IMR-90 (cell line): Measurements from ENCODE around the gene SBNO1.

ENCODE experiments used
- BHLHE40 ChIP-seq: fragments of 150-350 bp; IDR thresholded peaks from 2 replicates; pipeline ENCODE4 v1.6.1; 2016; ENCODE audit warnings: mild to moderate bottlenecking, low read depth, low read length
- CEBPB ChIP-seq: IDR thresholded peaks from 2 replicates; pipeline ENCODE4 v1.6.1; 2012; ENCODE audit warnings: low read depth, low read length, improper control_type of control experiment
- CHD1 ChIP-seq: IDR thresholded peaks from 2 replicates; pipeline ENCODE4 v1.6.1; 2012; ENCODE audit warnings: low read depth, low read length, improper control_type of control experiment
- FOS ChIP-seq: fragments of 150-350 bp; IDR thresholded peaks from 2 replicates; pipeline ENCODE4 v1.6.1; 2016; ENCODE audit warnings: low read depth, low read length
- POLR2A ChIP-seq: IDR thresholded peaks from 2 replicates; pipeline ENCODE4 v1.6.1; 2012; ENCODE audit warnings: mild to moderate bottlenecking, low read depth, low read length
- RAD21 ChIP-seq: IDR thresholded peaks from 2 replicates; pipeline ENCODE4 v1.6.1; 2012; ENCODE audit warnings: low read length, improper control_type of control experiment
- RCOR1 ChIP-seq: IDR thresholded peaks from 2 replicates; pipeline ENCODE4 v1.6.1; 2012; ENCODE audit warnings: mild to moderate bottlenecking, low read length, improper control_type of control experiment; ENCODE audit not compliant: insufficient replicate concordance
- RFX5 ChIP-seq: IDR thresholded peaks from 2 replicates; pipeline ENCODE4 v1.8.0; 2012; ENCODE audit warnings: low read depth, mild to moderate bottlenecking, low read length, moderate library complexity
- TF ChIP-seq, protein P1 (sequence below): conservative IDR thresholded peaks from 2 replicates; pipeline ENCODE4 v1.5.1; 2012; ENCODE audit warnings: mild to moderate bottlenecking, low read depth, low read length, improper control_type of control experiment
- TF ChIP-seq, protein P2 (sequence below): fragments of 150-350 bp; IDR thresholded peaks from 2 replicates; pipeline ENCODE4 v1.6.1; 2017; ENCODE audit warnings: mild to moderate bottlenecking, antibody characterized with exemption, low read length, low read depth

DNA sequence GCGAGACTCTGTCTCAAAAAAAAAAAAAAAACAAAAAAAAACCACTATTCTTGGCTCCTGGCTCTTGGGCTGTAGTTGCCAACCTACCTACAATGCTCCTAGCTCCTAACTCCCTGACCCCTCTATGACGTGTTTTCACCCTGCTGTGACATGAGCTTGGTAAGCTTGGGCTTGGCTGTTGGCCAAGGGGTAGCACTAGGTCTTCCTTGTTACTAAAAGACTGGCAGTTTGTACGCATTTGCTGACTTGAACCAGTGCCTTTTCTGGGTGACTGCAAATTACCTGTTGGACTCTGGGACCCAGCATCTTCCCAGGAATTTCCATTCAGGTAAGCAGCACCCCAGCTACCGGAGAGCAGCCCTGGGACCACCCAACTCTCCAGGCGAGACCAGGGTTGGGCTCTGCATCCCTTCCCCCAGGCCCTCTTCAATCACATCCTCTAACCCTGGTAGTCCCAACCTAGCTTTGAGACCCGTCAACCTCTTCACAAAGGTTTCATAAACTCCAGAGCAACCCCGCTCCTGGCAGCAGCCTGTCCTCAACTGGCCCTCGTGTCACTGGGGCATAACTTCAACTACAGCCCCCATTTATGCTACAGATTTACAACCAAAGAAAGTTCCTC, 101.3 kb downstream of the SBNO1 start:
- TF ChIP-seq CHD1 (no peak), POLR2A (no peak), CEBPB (no peak), RAD21 (no peak), FOS (no peak), BHLHE40 (no peak), RCOR1 (no peak), RFX5 (no peak)
- TF ChIP-seq, protein P1, sequence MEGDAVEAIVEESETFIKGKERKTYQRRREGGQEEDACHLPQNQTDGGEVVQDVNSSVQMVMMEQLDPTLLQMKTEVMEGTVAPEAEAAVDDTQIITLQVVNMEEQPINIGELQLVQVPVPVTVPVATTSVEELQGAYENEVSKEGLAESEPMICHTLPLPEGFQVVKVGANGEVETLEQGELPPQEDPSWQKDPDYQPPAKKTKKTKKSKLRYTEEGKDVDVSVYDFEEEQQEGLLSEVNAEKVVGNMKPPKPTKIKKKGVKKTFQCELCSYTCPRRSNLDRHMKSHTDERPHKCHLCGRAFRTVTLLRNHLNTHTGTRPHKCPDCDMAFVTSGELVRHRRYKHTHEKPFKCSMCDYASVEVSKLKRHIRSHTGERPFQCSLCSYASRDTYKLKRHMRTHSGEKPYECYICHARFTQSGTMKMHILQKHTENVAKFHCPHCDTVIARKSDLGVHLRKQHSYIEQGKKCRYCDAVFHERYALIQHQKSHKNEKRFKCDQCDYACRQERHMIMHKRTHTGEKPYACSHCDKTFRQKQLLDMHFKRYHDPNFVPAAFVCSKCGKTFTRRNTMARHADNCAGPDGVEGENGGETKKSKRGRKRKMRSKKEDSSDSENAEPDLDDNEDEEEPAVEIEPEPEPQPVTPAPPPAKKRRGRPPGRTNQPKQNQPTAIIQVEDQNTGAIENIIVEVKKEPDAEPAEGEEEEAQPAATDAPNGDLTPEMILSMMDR: no peak
- TF ChIP-seq, protein P2, sequence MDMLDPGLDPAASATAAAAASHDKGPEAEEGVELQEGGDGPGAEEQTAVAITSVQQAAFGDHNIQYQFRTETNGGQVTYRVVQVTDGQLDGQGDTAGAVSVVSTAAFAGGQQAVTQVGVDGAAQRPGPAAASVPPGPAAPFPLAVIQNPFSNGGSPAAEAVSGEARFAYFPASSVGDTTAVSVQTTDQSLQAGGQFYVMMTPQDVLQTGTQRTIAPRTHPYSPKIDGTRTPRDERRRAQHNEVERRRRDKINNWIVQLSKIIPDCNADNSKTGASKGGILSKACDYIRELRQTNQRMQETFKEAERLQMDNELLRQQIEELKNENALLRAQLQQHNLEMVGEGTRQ: no peak
